T-cell (primary cell): ENCODE measurements around the gene KRTAP12-1. TPM values are rescaled to one million over a fixed set of nuclear protein-coding genes. Genes with fewer than 3 reads are reported as not detected.

Experiments used
- ATAC-seq, 4 experiments: fragments of 200-7000 bp in 3 of 4; fragments of 150-1000 bp in 1 of 4; cut with Tn5 transposase; replicated peaks in 1 of 4; 1 replicate in 3 of 4; 2 replicates in 1 of 4; pipeline ENCODE4 v1.10.0; 2021; ENCODE audit warnings: moderate library complexity in 3 of 4, mild to moderate bottlenecking in 2 of 4, moderate number of reproducible peaks in 1 of 4
- CTCF ChIA-PET, 2 donors: fragments of 300-600 bp; sonication (Branson Sonifier 250); formaldehyde crosslinking; loops; one replicate each; lab custom pipeline; 2022; ENCODE audit warnings: antibody characterized with exemption in 2 of 2; lab: Charles Lee
- POLR2A ChIA-PET, 2 donors: fragments of 300-600 bp; sonication (Branson Sonifier 250); formaldehyde crosslinking; loops; one replicate each; lab custom pipeline; 2022; ENCODE audit warnings: antibody characterized with exemption in 2 of 2; lab: Charles Lee
- DNase-seq, 35 experiments: peaks; one replicate each; pipeline versions ENCODE4 v3.0.0 to v3.0.0-alpha.2; 2013 to 2023
- H3K27ac ChIP-seq: one replicate; pipeline ENCODE4 v1.5.1; 2013; ENCODE audit warnings: low read length
- H3K27me3 ChIP-seq, 2 experiments: replicated peaks in 1 of 2; 1 replicate in 1 of 2; 2 replicates in 1 of 2; pipeline versions ENCODE4 v1.6.1 to v1.7.0; 2013; ENCODE audit warnings: low read length in 1 of 2, mixed read lengths in 1 of 2; ENCODE audit not compliant: control insufficient read depth in 2 of 2, insufficient read depth in 2 of 2; ENCODE audit errors: extremely low read depth in 1 of 2
- H3K36me3 ChIP-seq, 2 donors: 1 replicate in 1 of 2; 2 replicates in 1 of 2; pipeline versions ENCODE4 v1.6.1 to v1.7.0; 2013; ENCODE audit warnings: low read length in 1 of 2; ENCODE audit not compliant: control insufficient read depth in 2 of 2, insufficient read depth in 1 of 2; ENCODE audit errors: extremely low read depth in 1 of 2
- H3K4me1 ChIP-seq, 2 experiments: 1 replicate in 1 of 2; 2 replicates in 1 of 2; pipeline versions ENCODE4 v1.6.1 to v1.7.0; 2013; ENCODE audit warnings: low read length in 2 of 2, mixed read lengths in 1 of 2; ENCODE audit not compliant: insufficient read depth in 2 of 2, control insufficient read depth in 1 of 2; ENCODE audit errors: extremely low read depth in 1 of 2
- H3K4me3 ChIP-seq, 2 donors: 1 replicate in 1 of 2; 2 replicates in 1 of 2; pipeline versions ENCODE4 v1.5.1 to v1.7.0; 2013; ENCODE audit warnings: mild to moderate bottlenecking in 2 of 2, low read length in 1 of 2, moderate library complexity in 1 of 2; ENCODE audit not compliant: control insufficient read depth in 1 of 2; ENCODE audit errors: extremely low read depth in 1 of 2
- H3K9me3 ChIP-seq: 2 replicates; pipeline ENCODE4 v1.7.0; 2013
- H3K27ac Mint-ChIP-seq, 2 donors: one replicate each; pipeline ENCODE4 v1.8.0; 2020 to 2021; ENCODE audit warnings: mild to moderate bottlenecking in 2 of 2, mixed read lengths in 2 of 2
- H3K27me3 Mint-ChIP-seq, 2 donors: one replicate each; pipeline ENCODE4 v1.8.0; 2021 to 2022; ENCODE audit warnings: mixed read lengths in 2 of 2
- H3K36me3 Mint-ChIP-seq: one replicate; pipeline ENCODE4 v1.8.0; 2021; ENCODE audit warnings: mixed read lengths
- H3K4me1 Mint-ChIP-seq, 3 donors: one replicate each; pipeline ENCODE4 v1.8.0; 2020 to 2022; ENCODE audit warnings: mixed read lengths in 3 of 3, mild to moderate bottlenecking in 1 of 3
- H3K4me3 Mint-ChIP-seq, 3 donors: one replicate each; pipeline ENCODE4 v1.8.0; 2020 to 2022; ENCODE audit warnings: mild to moderate bottlenecking in 3 of 3, mixed read lengths in 3 of 3, moderate library complexity in 3 of 3
- H3K9me3 Mint-ChIP-seq, 3 donors: one replicate each; pipeline ENCODE4 v1.8.0; 2020 to 2022; ENCODE audit warnings: mixed read lengths in 3 of 3
- WGBS: methylation state at CpG from one replicate; pipeline ENCODE4 v1.1.5; 2013; ENCODE audit warnings: missing lambda C conversion rate; ENCODE audit not compliant: insufficient coverage; 5-methylcytosine and 5-hydroxymethylcytosine counted together
- total RNA-seq, 35 experiments: library from RNA in 6 of 35; stranded (reverse) in 6 of 35; fragments of 120-200 nt in 1 of 35; gene quantifications; one replicate each; pipeline versions ENCODE4 v1.2.1 to v1.2.4 and lab custom pipeline; 2013 to 2026

The KRTAP12-1 gene
- total RNA-seq, 5 donors from 2014 or later (not counting 1 experiment from before 2014, with no cell fraction given): not detected

DNA sequence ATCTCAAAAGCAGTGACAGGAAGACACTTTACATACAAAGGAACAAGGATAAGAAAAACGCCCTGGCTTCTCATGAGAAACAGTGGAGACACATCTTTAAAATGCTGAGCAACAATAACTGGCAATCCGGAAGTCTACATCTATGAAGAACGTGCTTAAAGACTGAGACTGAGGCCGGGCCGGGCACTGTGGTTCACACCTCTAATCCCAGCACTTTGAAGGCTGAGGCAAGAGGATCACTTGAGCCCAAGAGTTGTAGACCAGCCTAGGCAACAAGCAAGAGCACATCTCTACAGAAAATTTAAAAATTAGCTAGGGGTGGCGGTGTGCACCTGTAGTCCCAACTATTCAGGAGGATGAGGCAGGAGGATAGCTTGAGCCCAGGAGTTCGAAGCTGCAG lies 2.1 kb upstream of the KRTAP12-1 start:
- no peak for DNase-seq
- Mint-ChIP-seq H3K36me3 (no peaks in the 10 kb centered on the region), H3K9me3 (no peaks in the 10 kb centered on the region), H3K27ac (no peak overlapping the region), H3K27me3 (peaks cover 10 to 20% of the 10 kb centered on the region in 2 donors), H3K4me3 (no peak overlapping the region), H3K4me1 (peaks cover 2 to 9% (median 3%) of the 10 kb centered on the region in 3 donors)
- Histone ChIP-seq H3K4me3 (no peak overlapping the region), H3K27ac (no peak overlapping the region), H3K4me1 (no peaks in the 10 kb centered on the region), H3K27me3 (peaks cover 0 to 23% of the 10 kb centered on the region in 2 experiments), H3K36me3 (no peaks in the 10 kb centered on the region), H3K9me3 (no peaks in the 10 kb centered on the region)
- POLR2A ChIA-PET: no interaction called here
- CTCF ChIA-PET: no interaction called here
- 82% methylated on average over 7 of the region's 7 CpGs for WGBS
- no peak for ATAC-seq

DNA sequence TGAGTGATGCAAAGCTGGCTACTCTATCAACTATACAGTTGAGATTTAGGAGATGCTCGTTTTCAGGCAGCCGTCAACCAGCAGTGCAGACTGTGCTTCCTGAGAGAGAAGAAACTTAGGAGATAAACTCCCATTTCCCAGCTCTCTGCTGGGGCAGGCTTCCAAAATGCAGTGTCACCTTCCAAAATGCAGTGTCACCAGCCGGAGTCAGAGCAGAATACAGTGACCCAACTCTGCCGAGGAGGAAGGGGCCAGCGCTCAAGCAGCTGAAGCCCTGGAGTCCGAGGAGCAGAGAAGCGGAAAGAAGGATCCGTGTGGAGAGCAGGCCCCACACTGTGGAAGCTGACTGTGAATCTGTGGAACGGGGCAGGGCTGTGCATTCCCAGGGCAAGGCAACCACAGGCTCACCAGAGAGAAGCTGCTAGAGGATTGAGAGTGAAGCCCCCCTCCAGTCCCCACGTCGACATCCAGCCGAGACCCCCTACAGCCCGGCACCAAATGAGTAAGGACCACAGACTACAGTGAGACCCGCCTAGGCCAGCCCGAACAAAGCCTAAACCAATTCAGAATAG lies 703 bp upstream of the KRTAP12-1 start:
- CTCF ChIA-PET: no interaction called here
- WGBS: 86% methylated on average over 12 of the region's 15 CpGs

DNA sequence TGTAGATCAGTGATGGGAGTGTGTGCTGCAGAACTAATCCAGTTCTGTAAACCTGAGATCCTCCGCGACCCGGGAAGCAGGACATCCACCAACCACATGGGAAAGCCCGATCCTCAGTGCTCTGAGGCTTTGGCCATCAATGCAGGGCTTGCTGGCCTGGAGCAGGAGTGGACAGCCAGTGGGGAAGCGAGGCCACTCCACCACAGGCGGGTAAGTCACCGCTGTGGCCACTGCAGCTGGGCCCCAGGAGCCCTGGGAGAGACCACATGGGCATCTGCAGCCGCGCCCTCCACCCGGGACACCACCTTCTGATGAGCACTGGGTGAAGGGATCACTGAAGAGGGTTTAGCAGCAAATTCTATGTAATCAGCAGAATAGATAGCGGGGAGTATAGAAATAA lies 811 bp downstream of the KRTAP12-1 start:
- POLR2A ChIA-PET: no interaction called here
- Histone ChIP-seq H3K4me1 (no peaks in the 10 kb centered on the region), H3K4me3 (no peak overlapping the region), H3K9me3 (no peaks in the 10 kb centered on the region), H3K27ac (no peak overlapping the region), H3K36me3 (no peaks in the 10 kb centered on the region), H3K27me3 (peaks cover 0 to 2% of the 10 kb centered on the region in 2 experiments)
- Mint-ChIP-seq H3K4me3 (no peak overlapping the region), H3K4me1 (peaks cover 0 to 6% (median 3%) of the 10 kb centered on the region in 3 donors), H3K36me3 (no peaks in the 10 kb centered on the region), H3K27me3 (peaks cover 6 to 8% of the 10 kb centered on the region in 2 donors), H3K27ac (no peak overlapping the region), H3K9me3 (no peaks in the 10 kb centered on the region)
- no peak for DNase-seq
- WGBS: 83% methylated on average over 7 of the region's 11 CpGs
- CTCF ChIA-PET: no interaction called here
- no peak for ATAC-seq

More for the DNA sequence above, 703 bp upstream of the KRTAP12-1 start:
- Histone ChIP-seq H3K9me3 (no peaks in the 10 kb centered on the region), H3K36me3 (no peaks in the 10 kb centered on the region), H3K4me3 (no peak overlapping the region), H3K4me1 (no peaks in the 10 kb centered on the region), H3K27ac (no peak overlapping the region), H3K27me3 (peaks cover 0 to 16% of the 10 kb centered on the region in 2 experiments)
- Mint-ChIP-seq H3K9me3 (no peaks in the 10 kb centered on the region), H3K36me3 (no peaks in the 10 kb centered on the region), H3K4me1 (peaks cover 2 to 9% (median 3%) of the 10 kb centered on the region in 3 donors), H3K27ac (no peak overlapping the region), H3K4me3 (no peak overlapping the region), H3K27me3 (peaks cover 10 to 19% of the 10 kb centered on the region in 2 donors)
- POLR2A ChIA-PET: no interaction called here
- ATAC-seq (no peak), DNase-seq (no peak)

DNA sequence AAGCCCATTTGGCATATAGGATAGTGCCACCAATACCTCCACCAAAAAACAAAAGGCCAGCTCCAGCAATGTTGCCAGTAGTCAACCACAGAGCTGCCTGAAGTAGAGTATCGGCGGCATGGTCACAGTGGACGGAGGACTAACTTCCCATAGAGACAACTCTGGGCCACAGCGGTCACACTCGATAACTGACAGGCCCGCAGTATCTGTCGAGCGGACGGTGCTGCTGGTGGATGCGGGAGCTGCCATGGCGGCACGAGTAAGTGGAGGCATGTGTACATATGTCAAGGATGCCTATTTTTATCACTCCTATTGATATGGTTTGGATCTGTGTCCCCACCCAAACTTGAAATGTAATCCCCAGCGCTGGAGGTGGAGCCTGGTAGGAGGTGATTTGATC lies 4.1 kb downstream of the KRTAP12-1 start:
- CTCF ChIA-PET: no interaction called here
- H3K4me3 Mint-ChIP-seq: no peak overlapping the region
- H3K27me3 ChIP-seq: no peaks in the 10 kb centered on the region
- H3K4me1 ChIP-seq: no peaks in the 10 kb centered on the region
- H3K27me3 Mint-ChIP-seq: peaks cover 0 to 4% of the 10 kb centered on the region in 2 donors
- H3K27ac ChIP-seq: no peak overlapping the region
- ATAC-seq (no peak), DNase-seq (no peak)
- 95% methylated on average over 3 of the region's 13 CpGs for WGBS
- no peaks in the 10 kb centered on the region for H3K36me3 ChIP-seq
- H3K4me3 ChIP-seq: no peak overlapping the region
- no peaks in the 10 kb centered on the region for H3K4me1 Mint-ChIP-seq
- no peak overlapping the region for H3K27ac Mint-ChIP-seq
- H3K9me3 ChIP-seq: peaks cover 4% of the 10 kb centered on the region
- peaks cover 3 to 17% (median 8%) of the 10 kb centered on the region in 3 donors for H3K9me3 Mint-ChIP-seq
- peaks cover 2% of the 10 kb centered on the region for H3K36me3 Mint-ChIP-seq
- POLR2A ChIA-PET: no interaction called here

DNA sequence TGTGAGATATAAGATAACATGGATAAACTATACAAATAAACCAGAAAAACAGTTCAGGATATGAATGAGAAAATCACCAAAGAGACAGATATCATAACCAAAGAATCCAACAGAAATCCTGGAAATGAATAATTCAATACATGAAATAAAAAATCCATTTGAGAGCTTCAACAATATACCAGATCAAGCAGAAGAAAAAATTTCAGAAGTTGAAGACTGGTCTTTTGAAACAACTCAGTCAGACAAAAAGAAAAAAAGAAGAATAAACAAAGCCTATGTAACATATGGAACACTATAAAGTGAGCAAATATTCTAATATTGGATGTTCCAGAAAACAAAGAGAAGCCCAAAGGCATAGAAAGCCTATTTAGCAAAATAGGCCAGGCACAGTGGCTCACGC lies 10.1 kb downstream of the KRTAP12-1 start:
- Mint-ChIP-seq H3K36me3 (peaks cover 11% of the 10 kb centered on the region), H3K27ac (no peak overlapping the region), H3K27me3 (peaks cover 0 to 2% of the 10 kb centered on the region in 2 donors), H3K4me3 (no peak overlapping the region), H3K9me3 (peaks cover 9 to 41% (median 20%) of the 10 kb centered on the region in 3 donors), H3K4me1 (no peaks in the 10 kb centered on the region)
- ChIA-PET CTCF (no interaction called here), POLR2A (no interaction called here)
- no peaks in the 10 kb centered on the region for H3K4me1 ChIP-seq
- no peak overlapping the region for H3K27ac ChIP-seq
- H3K4me3 ChIP-seq: no peak overlapping the region
- H3K36me3 ChIP-seq: no peaks in the 10 kb centered on the region
- H3K9me3 ChIP-seq: peaks cover 4% of the 10 kb centered on the region
- no CpG with 5 or more reads among the region's 1 CpG for WGBS
- ATAC-seq (no peak), DNase-seq (no peak)
- H3K27me3 ChIP-seq: peaks cover 0 to 7% of the 10 kb centered on the region in 2 experiments

DNA sequence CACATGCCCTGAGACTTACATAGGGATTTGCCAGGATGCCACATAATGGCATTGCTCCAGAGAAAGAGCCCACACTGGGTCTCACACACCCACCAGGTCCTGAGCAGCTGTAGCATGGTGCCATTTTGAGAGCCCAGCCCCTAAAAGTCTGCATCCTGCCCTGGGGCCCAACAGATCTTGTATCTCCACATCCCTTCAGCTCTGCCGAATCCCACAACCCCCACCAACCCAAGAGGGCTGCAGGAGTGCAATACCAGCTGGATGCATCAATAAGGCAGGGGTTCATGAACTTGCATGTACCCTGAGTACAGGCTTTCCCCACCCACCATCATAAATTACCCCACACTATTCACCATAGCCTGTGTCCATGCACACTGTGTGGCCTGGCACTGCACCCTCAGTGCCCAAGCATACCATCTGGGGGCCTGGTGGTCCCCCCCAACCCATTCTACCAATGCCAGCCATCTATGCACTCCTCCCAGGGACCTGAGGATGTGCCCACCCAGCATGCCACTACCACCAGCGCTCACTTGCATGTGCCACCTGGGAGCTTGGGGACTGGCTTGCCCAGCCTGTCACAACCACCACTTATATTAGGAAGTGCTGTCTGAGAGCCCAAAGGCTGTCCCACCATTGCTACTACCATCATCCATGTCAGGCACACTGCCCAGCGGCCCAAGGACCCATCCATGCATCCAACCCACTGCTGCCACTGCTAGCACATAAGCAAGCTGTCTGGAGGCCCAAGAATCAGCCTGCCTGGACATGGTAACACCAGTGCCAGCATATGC lies 11.1 kb downstream of the KRTAP12-1 start:
- Histone ChIP-seq H3K27me3 (peaks cover 0 to 7% of the 10 kb centered on the region in 2 experiments), H3K4me1 (no peaks in the 10 kb centered on the region), H3K9me3 (peaks cover 4% of the 10 kb centered on the region), H3K4me3 (no peak overlapping the region), H3K36me3 (no peaks in the 10 kb centered on the region), H3K27ac (no peak overlapping the region)
- Mint-ChIP-seq H3K36me3 (peaks cover 11% of the 10 kb centered on the region), H3K9me3 (peaks cover 8 to 41% (median 20%) of the 10 kb centered on the region in 3 donors), H3K4me1 (peaks cover 0 to 1% (median 0%) of the 10 kb centered on the region in 3 donors), H3K27ac (no peak overlapping the region), H3K4me3 (no peak overlapping the region), H3K27me3 (peaks cover 0 to 7% of the 10 kb centered on the region in 2 donors)
- WGBS: 90% methylated on average over 3 of the region's 3 CpGs
- no peak for DNase-seq
- ATAC-seq: no peak
- ChIA-PET CTCF (no interaction called here), POLR2A (no interaction called here)
